NCI-H2029 treated with DMSO at 0.1 percent for 48 hours (cell line): ENCODE measurements around the gene SLAMF1.
"Not testable (repeated sequence)": the region's sequence is repeated elsewhere in the genome, so short reads cannot be mapped to it uniquely, and the experiment has no call there.

Experiments
- DNase-seq: peaks from one replicate; lab custom pipeline; 2025; lab: John Stamatoyannopoulos, UW

The SLAMF1 gene, protein sequence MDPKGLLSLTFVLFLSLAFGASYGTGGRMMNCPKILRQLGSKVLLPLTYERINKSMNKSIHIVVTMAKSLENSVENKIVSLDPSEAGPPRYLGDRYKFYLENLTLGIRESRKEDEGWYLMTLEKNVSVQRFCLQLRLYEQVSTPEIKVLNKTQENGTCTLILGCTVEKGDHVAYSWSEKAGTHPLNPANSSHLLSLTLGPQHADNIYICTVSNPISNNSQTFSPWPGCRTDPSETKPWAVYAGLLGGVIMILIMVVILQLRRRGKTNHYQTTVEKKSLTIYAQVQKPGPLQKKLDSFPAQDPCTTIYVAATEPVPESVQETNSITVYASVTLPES

DNA sequence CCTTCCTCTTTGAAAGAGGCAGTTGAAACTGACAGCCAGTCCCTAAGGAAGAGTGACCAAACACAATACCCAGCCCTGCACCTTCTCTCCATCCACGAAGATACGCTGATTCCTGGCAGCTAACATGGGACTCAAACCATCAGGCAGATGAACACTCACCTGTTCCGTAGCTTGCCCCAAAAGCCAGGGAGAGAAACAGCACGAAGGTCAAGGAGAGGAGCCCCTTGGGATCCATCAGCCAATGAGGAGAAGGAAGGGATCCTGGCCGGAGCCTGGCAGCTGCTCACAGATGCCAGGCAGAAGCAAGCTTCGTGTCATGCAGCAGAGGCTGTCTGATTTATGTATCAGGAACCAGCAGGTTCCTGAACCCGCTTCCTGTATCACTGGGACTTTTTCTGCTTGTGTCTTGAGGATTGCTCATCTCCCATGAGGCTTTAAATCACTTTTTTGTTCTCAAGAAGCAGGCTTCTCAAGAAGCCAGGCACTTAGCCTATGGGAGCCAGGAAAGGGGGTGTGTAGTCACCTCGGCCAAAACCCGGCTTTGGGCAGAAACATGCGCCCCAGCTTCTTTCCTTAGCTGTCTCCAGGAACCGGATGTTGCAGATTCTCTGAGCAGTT lies at the start of gene SLAMF1:
Gene SLAMF1 (minus strand): TSS at position 334 of the 618 bp plus-strand sequence. CDS start 99 bp downstream, at position 235.
- DNase-seq, result no peak

DNA sequence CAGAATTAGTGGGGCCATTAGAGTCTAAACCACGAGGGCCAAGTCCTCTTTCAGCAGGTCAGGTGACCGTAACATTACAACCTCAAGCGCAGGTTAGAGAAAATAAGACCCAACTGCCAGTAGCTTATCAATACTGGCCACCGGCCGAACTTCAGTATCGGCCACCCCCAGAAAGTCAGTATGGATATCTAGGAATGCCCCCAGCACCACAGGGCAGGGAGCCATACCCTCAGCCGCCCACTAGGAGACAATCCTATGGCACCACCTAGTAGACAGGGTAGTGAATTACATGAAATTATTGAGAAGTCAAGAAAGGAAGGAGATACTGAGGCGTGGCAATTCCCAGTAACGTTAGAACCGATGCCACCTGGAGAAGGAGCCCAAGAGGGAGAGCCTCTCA lies 45.5 kb upstream of the SLAMF1 start:
- not testable (repeated sequence) for DNase-seq

DNA sequence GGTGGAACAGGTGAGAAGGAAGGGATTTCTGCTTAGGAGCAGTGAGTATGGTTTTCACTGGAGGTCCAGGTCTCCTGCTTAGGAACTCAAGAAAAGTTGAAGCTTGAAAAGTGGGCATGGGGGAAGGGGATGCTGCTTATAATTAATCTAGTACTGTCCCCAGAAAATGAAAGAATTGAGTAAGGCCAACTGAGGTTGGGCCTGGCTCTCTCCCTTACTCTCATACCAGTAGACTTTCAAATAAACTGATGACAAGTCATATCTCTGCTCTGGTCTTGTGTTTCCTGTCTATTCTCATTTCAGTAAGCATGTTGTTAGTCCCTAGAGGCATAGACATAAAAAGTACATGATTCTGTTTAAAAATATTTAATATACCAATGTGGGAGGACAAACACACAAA lies 38.4 kb upstream of the SLAMF1 start:
- no peak for DNase-seq

DNA sequence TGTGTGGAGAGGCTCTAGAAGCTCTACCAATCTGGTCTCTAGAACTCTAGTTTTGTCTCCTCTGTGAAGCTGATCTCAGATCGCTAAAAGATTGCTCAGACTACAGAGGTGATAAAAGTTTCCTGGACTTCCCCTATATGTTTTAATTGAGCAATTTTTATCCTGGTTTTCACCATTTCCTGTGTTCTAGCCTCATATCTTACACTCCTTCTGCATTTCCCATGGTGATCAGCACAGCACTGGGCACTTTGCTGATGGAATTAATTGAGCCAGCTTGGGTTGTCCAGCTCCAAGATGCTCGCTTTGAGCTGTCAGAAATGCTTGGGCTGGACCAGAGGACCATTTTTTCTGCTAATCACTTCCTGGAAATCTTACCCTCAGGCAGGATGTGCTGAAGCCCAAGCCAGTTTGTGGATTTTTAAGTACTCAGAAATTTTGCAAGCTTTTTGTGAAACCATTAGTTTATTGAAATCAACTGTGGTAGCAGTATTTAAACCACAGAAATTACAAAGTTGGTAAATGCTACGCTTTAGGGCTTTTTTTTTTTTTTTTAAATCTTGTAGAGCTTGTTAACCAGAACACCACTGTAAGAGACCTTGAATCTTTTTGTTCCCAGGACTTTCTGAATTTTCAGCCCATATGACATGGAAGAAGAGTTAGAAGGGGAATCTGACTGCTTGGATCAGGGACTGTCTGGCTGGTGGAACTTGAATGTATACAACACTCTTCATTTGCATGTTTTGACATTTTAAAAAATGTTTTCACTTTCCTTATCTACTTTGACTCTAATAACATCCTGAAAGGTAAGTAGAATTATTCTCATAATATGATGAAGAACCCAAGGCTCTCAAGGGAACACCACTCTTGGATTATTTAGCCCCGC lies 36.4 kb upstream of the SLAMF1 start:
- no peak for DNase-seq

DNA sequence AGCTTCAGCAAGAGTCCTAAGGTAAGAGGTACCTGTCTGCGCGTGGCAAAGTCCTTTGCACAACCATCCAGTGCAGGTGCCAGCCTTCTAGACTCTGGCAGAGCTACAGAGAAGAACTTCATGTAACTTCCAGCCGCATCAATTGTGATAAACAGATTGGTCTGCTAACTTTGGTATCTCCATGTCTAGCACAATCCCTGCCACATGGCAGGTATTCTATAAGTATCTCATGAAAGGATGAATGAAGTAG lies 35.0 kb upstream of the SLAMF1 start:
- DNase-seq, result no peak

DNA sequence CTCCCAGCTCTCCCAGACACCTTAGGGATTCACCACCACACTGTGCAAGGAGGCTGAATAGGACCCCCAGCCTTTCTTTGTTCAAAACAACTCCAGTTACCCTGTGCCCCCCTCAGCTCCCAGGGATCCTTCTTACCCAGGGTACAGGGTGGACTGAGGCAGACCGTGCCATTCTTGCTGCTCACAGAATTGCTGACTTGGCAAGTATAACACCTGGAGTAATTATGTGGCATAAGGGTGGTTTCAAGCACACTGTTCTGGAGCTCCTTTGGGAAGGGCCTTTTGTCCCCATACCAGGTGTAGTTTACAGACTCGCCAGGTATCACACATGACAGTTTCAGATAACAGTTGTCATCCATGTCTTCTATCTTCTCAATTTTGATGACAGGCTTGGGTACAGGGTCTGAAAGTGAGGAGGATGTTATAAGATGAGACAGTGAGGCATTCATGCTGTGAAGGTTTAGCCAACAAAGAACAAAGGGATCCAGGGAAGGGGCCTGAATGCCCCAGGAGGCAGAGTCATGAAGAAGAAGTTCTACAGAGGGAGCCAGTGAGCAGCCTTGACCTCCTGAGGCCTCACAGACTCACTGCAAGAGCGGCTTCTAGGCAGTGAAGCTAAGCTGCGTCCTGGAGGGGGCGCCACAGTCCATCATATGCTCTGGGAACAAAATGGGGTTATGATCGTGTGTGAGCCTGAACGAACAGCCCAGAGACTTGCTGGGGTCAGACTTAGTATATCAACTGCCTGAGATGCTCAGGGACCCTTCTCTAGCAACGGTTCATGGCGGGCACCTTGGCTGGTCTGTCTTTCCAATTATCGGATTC lies 34.4 kb upstream of the SLAMF1 start:
- DNase-seq, result no peak

DNA sequence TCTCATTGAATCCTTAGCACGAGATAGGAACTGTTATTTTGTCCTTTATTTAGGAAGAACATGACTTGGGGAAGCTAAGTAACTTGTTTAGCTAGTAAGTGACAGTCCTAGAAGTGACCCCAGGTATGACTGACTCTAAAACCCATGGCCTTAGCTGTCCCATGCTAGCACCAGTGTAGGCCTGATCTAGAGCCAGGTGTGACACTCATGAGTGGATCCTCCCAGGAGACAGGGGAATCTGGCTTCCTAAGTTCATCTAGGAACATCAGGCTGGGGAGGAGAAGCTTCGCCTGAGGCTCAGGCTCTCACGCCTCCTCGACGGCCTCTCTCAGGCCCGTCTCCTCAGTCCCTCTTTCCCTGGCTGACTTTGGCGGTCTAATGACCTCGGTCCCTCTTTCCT lies 33.6 kb upstream of the SLAMF1 start:
- DNase-seq, result no peak

DNA sequence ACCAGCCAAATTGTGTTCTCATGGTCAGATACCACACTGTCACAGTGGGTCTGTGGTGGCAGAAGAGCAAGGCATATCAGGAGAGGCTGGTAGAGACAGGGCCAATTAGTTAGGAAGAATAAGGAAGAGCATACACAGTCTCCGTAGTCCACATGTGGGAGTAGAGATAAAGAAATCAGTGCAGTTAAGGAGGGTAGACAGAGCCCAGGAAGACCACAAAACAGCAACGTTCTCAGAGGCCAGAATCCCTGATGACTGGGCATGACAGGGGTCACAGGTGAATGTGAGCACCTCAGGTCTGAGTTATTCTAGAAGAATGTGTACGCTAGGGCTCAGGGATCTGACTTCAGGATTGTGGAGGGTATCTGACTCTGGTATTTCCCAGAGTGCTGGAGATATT lies 33.0 kb upstream of the SLAMF1 start:
- DNase-seq, result no peak

DNA sequence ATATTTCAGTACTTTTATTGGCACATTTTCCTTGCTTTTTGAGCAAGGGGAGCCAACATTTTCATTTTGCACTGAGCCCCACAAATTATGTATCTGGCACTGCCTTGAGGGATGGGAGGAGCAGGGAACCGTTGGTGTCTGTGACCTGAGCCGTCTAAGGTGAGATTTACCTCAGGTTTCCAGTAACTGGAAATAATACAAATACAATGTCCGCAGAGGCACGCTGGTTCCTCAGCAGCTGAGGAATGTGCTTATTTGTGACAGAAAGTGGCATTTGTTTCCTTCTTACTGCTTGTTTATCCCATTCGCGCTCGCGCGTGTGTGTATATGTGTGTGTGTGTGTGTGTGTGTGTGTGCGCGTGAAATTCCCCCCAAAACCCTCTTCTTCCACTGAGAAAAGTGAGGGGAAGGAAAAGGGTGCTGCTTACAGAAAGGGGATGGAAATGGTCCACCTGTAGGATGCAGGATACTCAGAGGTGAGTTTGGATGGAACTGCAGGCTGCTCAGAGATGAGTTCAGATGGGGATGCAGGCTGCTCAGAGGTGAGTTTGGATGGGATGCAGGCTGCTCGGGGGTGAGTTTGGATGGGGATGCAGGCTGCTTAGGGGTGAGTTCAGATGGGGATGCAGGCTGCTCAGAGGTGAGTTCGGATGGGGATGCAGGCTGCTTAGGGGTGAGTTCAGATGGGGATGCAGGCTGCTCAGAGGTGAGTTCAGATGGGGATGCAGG lies 30.2 kb upstream of the SLAMF1 start:
- DNase-seq, result no peak

DNA sequence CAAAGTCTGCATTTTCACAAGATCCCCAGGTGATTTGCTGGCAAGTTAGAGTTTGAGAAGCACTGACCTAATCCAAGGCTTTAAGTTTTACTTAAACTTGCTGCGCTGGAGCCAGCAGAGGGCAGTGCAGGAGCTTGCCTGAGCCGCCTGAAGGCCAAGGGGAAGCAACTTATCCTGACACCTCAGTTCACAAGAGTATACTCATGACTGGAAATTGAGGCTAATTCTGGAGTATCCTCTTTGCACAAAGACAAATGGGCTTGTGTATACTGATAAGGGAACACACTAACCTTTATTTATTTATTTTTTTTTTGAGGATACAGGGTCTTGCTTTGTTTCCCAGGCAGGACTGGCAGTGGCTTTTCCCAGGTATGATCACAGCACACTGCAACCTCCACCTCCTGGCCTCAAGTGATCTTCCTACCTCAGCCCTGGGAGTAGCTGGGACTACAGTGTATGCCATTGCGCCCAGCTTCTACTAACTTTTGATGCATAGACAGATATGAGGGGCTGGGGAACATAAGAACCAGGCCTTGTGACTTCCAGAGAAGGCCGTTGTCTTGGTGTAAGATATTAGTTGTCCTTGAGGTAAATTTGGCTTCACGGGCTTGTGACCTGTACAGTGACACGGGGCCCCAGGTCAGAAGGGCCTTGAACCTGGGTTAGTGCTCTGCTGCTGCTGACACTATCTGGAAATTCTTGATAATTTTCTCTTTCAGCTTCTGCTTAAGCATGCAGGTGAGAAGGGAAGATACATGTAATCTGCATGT lies 29.0 kb upstream of the SLAMF1 start:
- no peak for DNase-seq

DNA sequence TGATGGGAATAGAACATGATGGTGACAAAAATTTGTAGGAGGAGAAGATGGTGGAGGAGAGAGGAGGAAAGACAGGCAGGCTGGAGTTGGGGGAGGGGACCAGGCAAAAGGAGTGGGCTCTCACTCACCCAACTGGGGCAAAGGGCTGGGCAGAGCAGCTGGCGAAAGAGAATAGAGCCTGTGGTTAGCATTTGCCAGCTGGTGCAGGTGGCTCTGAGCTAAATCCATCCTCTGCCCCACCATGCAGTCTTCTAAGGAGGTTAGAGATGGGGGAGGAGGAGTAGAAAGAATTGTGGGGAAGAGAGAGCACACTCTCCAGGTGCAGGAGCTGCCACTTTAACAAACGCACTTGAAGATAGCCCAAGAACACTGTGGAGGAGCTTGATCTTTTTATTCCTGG lies 27.6 kb upstream of the SLAMF1 start:
- DNase-seq, result no peak

DNA sequence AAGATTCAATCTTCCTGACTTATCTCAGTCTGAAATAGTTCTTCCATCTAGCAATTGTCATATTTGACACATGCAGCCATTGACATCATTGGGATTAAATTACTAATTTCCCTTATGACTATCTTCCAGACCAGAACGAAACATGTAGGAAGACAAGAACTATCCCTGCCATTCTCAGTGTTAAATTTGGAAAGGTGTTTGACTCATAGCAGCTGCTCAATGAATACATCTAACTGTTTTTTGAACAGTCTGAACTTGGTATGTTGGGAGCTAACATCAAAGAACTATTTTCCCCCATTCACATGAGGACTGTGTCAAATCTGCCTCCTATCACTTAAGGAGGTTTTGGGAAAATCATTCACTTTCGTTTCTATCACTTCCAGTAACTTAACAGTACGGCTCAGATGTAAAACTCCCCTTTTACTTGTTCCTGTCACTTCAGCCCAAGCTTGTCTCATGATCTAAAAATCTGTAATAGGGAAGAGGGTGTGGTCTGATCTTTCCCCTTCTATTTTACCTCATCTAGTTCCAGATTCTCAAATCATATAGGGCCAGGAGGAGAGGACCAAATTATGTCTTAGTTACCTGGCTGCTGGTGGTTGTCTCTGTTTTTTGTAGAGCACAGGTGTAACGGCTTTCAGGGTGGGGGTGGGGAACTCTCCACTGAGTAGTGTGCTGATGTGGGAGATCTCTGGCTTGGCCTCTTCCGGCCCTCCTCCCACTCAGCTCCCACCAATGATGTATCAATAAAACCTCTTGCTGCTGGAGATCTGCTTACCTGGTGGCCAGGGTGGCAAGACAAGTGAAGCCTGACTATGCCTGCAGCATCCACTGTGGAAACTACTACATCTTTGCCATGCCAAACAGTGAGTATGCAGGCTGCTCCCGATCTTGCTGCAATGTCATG lies 26.2 kb upstream of the SLAMF1 start:
- no peak for DNase-seq

DNA sequence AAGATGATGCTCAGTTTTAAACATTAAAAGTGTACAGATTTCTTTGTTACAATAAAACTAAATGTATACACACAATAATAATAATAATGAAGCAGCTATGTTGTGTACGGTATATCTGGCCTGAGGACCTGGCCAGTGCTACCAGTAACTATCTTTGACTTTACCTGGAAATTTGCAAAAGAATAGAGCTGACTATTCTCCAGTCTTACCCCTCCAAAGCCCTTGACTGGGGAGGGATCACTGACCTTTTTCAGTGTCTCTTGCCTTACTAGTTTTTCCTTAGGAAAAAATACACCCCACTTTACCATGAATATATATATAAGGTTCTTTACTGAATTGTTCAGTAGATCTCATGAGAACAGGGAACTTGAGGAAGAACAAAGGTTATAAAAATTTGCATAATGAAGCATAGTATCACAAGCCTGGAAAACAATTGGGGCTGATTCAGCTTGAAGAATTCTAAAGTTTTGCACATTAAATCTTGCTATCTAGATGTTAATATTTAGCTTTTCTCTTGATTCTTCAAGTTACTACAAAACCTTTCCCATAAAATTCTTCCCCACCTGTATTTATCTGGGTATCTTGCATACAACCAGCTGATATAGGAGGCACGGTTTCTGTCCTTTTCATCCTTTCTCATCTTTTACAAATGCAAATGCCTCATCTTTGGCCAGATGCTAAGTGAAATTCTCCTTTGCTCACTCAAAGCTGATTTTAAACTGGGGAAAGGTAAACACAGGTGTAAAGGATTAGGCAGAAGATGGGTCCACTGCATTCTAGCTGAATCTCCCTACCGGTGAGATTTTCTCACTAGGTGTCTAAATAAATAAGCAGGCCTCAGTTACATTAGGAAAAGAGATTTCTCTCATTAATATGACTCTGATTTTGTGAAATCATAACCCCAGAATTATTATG lies 25.0 kb upstream of the SLAMF1 start:
- DNase-seq, result no peak

DNA sequence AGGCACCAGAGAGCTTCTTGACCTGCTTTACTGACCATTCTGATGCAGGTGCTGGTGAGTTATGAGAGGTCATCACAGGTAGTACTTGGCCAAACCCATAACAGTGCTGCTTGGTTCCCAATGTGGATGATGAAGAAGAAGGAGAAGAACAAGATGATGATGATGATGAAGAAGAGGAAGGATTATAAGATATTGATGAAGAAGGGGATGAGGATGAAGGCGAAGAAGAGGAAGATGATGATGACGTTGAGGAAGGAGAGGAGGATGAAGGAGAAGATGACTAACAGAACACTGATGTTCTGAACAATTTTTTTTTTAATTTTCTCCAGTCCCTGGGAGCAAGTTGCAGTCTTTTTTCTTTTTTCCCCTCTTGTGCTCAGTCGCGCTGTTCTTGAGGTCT lies 23.9 kb upstream of the SLAMF1 start:
- no peak for DNase-seq

DNA sequence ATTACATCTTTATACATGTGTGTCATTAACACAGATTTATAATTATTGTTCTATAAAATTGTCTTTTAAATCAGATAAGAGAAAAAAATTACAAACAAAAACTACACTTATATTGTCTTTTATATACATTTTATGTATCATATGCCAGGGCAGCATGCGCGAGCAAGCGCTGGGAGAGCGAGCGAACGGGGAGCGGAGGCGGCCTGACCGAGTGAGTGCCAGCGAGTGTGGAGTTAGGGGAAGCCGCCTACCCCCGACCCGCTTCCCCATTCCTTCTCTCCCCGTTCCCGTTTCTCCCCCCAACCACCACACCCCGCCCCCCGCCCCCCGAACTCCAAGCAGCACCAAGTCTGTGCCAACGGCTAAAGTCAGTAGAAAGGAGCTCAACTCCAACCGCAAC lies 23.0 kb upstream of the SLAMF1 start:
- no peak for DNase-seq

DNA sequence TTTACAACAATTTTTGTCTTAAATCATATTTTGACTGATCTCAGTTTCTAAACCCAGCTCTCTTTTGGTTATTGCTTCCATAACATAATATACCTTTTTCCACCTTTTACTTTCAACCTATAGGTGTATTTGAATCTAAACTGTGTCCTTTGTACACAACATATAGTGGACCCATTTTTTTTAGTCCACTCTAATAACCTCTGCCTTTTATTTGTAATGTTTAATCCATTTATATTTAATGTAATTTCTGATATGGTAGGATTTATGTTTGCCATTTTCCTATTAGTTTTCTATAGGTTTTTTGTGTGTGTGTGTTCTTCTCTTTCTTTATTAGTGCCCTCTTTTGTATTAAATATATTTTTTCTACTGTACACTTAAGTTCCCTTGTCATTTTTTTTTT lies 22.4 kb upstream of the SLAMF1 start:
- DNase-seq, result no peak

DNA sequence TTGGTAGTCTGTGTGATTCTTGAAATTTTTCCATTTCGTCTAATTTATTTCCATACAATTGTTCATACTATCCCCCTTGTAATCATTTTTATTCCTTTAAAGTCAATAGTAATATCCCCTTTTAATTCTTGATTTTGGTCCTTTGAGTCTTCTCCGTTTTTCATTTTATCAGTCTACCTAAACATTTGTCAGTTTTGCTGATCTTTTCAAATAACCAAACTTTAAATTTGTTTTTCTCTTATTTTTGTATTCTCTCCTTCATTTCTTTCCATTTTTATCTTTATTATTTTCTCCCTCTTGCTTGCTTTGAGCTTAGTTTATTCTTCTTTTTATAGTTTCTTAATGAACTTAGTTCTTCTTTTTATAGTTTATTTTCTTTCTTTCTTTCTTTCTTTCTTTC lies 21.1 kb upstream of the SLAMF1 start:
- DNase-seq, result no peak

DNA sequence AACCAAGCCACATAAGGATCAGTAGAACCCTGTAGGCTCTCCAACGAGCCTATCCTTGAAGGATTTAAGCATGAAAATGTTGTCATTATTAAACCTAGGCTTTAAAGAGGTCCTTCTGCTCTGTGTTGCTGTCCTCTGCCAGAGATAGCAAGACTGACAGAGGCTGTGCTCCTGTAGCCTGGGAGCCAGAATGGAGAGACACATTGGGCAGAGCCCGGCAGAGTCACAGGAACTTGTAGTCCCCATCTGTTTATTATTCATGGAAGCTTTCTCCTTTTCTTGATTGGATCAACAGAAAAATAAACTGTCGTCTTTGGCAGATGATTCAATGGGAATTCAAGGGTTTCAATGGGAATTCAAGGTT lies 19.2 kb upstream of the SLAMF1 start:
- no peak for DNase-seq
